ENCODE results near the gene FOXC2. TPM values are rescaled to one million over a fixed set of nuclear protein-coding genes. Genes with fewer than 3 reads are reported as not detected.

FOXC2 gene
- total RNA-seq, 1 donor from 2014 or later: not detected

DNA sequence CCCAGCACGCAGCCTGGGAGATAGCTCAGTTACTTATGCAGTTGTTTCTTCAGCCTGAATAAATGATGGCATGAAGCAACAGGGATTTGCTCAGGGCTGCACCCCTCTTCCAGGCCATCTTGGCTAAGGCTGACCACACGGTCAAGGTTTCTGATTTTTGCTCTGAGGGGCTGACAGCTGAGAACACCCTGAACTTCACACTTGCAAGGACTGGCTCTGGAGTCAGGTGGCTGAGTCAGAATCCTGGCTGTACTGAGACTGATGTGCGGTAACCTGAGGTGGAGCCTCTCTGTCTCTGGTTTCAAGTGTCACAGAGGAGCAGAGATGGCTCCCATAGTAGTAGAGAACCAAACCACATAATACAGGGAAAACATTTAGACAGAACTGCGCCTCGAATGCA, 16.3 kb upstream of the FOXC2 start:
- POLR2A ChIA-PET: no interaction called here
- CTCF ChIA-PET: no interaction called here

DNA sequence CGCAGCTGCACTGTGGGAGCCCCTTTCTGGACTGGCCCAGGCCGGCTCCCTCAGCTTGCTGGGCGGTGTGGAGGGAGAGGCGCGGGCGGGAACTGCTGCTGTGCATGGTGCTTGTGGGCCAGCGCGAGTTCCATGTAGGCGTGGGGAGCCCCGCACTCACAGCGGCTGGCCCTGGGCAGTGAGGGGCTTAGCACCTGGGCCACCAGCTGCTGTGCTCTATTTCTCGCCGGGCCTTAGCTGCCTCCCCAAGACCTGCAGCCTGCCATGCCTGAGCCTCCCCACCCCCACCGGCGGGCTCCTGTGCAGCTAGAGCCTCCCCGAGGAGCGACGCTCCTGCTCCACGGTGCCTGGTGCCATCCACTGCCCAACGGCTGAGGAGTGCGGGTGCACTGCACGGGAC, 13.3 kb upstream of the FOXC2 start:
- intact Hi-C loops (cut with micrococcal nuclease): no loop called here

More for the DNA sequence above, 16.3 kb upstream of the FOXC2 start:
- H3K9me3 Mint-ChIP-seq: no peaks in the 10 kb centered on the region
- no peak for ATAC-seq (ENCODE audit: low read depth)
- no peak overlapping the region for H3K27ac Mint-ChIP-seq
- H3K27me3 Mint-ChIP-seq: no peaks in the 10 kb centered on the region
- H3K4me1 Mint-ChIP-seq: peaks cover 16% of the 10 kb centered on the region
- H3K36me3 Mint-ChIP-seq (ENCODE audit: low read depth): peaks cover 62% of the 10 kb centered on the region
- no peak for DNase-seq
- intact Hi-C loops (cut with micrococcal nuclease): no loop called here
- no peak overlapping the region for H3K4me3 Mint-ChIP-seq
- TF ChIP-seq, protein P1, sequence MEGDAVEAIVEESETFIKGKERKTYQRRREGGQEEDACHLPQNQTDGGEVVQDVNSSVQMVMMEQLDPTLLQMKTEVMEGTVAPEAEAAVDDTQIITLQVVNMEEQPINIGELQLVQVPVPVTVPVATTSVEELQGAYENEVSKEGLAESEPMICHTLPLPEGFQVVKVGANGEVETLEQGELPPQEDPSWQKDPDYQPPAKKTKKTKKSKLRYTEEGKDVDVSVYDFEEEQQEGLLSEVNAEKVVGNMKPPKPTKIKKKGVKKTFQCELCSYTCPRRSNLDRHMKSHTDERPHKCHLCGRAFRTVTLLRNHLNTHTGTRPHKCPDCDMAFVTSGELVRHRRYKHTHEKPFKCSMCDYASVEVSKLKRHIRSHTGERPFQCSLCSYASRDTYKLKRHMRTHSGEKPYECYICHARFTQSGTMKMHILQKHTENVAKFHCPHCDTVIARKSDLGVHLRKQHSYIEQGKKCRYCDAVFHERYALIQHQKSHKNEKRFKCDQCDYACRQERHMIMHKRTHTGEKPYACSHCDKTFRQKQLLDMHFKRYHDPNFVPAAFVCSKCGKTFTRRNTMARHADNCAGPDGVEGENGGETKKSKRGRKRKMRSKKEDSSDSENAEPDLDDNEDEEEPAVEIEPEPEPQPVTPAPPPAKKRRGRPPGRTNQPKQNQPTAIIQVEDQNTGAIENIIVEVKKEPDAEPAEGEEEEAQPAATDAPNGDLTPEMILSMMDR (IDR thresholded peaks at IDR 0.05): no peak

DNA sequence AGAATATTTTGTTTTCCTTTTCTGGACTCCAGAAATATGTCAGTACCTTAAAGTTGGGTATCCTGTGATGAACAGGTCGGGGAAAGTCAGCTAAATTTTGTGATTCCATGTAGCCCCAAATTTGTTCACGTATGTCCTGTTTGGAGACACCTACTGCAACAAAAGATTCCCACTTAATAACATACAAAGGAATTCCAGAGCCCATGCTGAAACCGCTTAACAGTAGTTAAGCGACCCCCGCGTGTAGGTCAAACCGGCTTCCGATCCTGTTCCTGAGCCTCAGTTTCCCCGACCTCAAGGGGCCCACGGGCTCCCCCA, 12.1 kb upstream of the FOXC2 start:
- peak overlapping the region; percentile 95 for H3K4me3 Mint-ChIP-seq
- peak overlapping the region; percentile 95 for H3K27ac Mint-ChIP-seq
- no peaks in the 10 kb centered on the region for H3K9me3 Mint-ChIP-seq
- no peak for DNase-seq
- intact Hi-C loops (cut with micrococcal nuclease): no loop called here
- CTCF ChIA-PET: no interaction called here
- no peaks in the 10 kb centered on the region for H3K27me3 Mint-ChIP-seq
- ATAC-seq (ENCODE audit: low read depth): no peak
- H3K4me1 Mint-ChIP-seq: peaks cover 22% of the 10 kb centered on the region
- TF ChIP-seq, protein P1 (IDR thresholded peaks at IDR 0.05): no peak
- H3K36me3 Mint-ChIP-seq (ENCODE audit: low read depth): peaks cover 30% of the 10 kb centered on the region
- POLR2A ChIA-PET: interaction anchor here (1.2 kb wide), 1 partner anchor 50 kb away, joined by 3 read pairs; no protein-coding TSS in a partner anchor

More for the DNA sequence above, 13.3 kb upstream of the FOXC2 start:
- no peak for DNase-seq
- no peak for ATAC-seq (ENCODE audit: low read depth)
- TF ChIP-seq, protein P1 (IDR thresholded peaks at IDR 0.05): no peak
- CTCF ChIA-PET: no interaction called here
- Mint-ChIP-seq H3K4me3 (peak overlapping the region; percentile 95), H3K36me3 (ENCODE audit: low read depth) (peaks cover 35% of the 10 kb centered on the region), H3K27me3 (no peaks in the 10 kb centered on the region), H3K9me3 (no peaks in the 10 kb centered on the region), H3K4me1 (peaks cover 22% of the 10 kb centered on the region), H3K27ac (no peak overlapping the region)
- POLR2A ChIA-PET: interaction anchor here (1.2 kb wide), 1 partner anchor 51 kb away, joined by 3 read pairs; no protein-coding TSS in a partner anchor

DNA sequence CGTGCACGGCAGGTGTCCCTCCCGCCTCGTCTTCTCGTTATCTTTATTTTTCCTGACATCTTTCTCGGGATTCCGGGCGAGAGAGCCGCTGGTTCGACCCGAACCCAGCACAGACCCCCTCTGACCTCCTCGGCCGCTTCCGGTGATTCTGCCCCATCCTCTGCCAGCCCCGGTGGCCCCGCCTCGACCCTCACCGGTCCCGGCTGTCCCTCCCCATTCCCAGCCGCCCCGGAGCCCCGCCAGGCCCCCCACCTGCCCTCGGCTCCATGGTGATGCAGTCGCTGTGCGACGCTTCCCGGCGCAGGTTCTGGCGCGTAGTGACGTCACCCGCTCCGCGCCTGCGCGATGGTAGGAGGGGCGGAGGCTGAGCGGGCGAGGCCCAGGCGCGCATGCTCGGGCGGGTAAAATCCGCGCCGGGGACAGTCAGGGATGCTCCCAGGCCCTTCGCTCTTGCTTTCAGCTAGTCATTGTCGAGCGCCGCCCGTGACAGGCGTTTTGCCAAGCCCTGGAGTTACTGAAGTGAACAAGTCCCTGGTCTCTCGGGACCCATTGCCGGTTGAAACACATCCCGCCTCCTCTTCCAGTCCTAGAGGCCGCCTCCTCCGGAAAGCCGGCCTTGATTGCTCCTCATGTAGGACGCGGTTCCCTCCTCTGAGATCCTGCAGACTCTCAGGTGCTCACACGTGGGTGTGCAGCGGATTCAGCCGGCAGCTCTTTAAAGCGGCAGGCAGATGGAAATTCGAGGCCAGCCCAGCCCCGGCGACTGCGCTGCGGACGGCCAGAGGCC, 11.5 kb upstream of the FOXC2 start, which contains the start of gene MTHFSD:
Gene MTHFSD (minus strand): TSS at position 319 of the 787 bp plus-strand sequence. CDS start 51 bp downstream, at position 268.
- intact Hi-C loops (cut with micrococcal nuclease): no loop called here
- Mint-ChIP-seq H3K27ac (peak within 1 kb of the TSS; percentile 95), H3K27me3 (peaks cover 1% of the 10 kb centered on the region), H3K9me3 (no peaks in the 10 kb centered on the region), H3K4me1 (peaks cover 22% of the 10 kb centered on the region), H3K36me3 (ENCODE audit: low read depth) (peaks cover 30% of the 10 kb centered on the region), H3K4me3 (peak within 1 kb of the TSS; percentile 95)
- POLR2A ChIA-PET: interaction anchor here (0.6 to 0.7 kb wide), 2 partner anchors 21 to 535 kb away, joined by 3 to 7 read pairs; no protein-coding TSS in a partner anchor
- ATAC-seq (ENCODE audit: low read depth) (peak; percentile 95), DNase-seq (peak; percentile 99)
- CTCF ChIA-PET: no interaction called here
- TF ChIP-seq, protein P1 (IDR thresholded peaks at IDR 0.05): no peak

DNA sequence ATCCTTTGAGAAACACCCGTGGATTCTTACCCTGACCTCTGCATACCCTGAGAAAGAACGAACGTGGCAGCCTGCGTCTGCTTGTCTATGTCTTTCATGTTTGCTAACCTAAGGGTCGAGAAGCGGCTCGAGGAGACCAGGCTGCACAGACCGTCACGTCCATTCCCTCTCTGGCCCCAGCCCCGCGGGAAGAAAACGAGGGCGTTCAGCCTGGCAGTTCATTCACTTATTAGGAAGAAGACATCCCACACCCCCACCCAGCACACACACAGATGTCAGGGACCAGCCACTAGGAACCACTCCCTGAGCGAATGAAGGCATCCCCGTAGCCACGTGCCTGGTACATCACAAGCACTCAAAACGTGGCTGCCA, 10.9 kb upstream of the FOXC2 start:
- TF ChIP-seq, protein P1 (IDR thresholded peaks at IDR 0.05): no peak
- peaks cover 4% of the 10 kb centered on the region for H3K27me3 Mint-ChIP-seq
- H3K4me3 Mint-ChIP-seq: peak overlapping the region; percentile 95
- peaks cover 25% of the 10 kb centered on the region for H3K36me3 Mint-ChIP-seq (ENCODE audit: low read depth)
- ATAC-seq (ENCODE audit: low read depth) (no peak), DNase-seq (no peak)
- ChIA-PET POLR2A (interaction anchor here (0.6 kb wide), 1 partner anchor 20 kb away, joined by 7 read pairs; no protein-coding TSS in a partner anchor), CTCF (interaction anchor here (1.2 kb wide), 1 partner anchor 9 kb away, joined by 4 read pairs; no protein-coding TSS in a partner anchor)
- H3K9me3 Mint-ChIP-seq: no peaks in the 10 kb centered on the region
- intact Hi-C loops (cut with micrococcal nuclease): no loop called here
- H3K4me1 Mint-ChIP-seq: peaks cover 22% of the 10 kb centered on the region
- peak overlapping the region; percentile 95 for H3K27ac Mint-ChIP-seq

Data from activated B cell treated with CpG ODN at 0.5 μM for 24 hours (primary cell).